ENCODE results near the gene CHID1. TPM values are rescaled to one million over a fixed set of nuclear protein-coding genes. Genes with fewer than 3 reads are reported as not detected.

Gene CHID1
- total and polyA plus RNA-seq, 2 experiments from 2014 or later = 54.1 to 67.3 TPM

GRCh38 chr11:945986-946385 lies 35.4 kb upstream of the CHID1 start:
- peak overlapping the region; percentile 44 for H3K4me2 ChIP-seq
- H2AFZ ChIP-seq = no peak overlapping the region
- DNase-seq (ENCODE audit: low spot score) = peak; percentile 91
- TF ChIP-seq EZH2 (IDR thresholded peaks at IDR 0.05; ENCODE audit: low read depth, unreplicated experiment) (no peak), NANOG (IDR thresholded peaks at IDR 0.05; ENCODE audit: borderline replicate concordance) (no peak), ZNF462 (CRISPR knock-in tag; IDR thresholded peaks at IDR 0.05) (no peak), POLR2AphosphoS5 (IDR thresholded peaks at IDR 0.05; ENCODE audit: low read depth) (no peak), ETS1 (IDR thresholded peaks at IDR 0.05) (no peak), JUNB (IDR thresholded peaks at IDR 0.05; ENCODE audit: unreplicated experiment) (no peak), ZNF114 (CRISPR knock-in tag; IDR thresholded peaks at IDR 0.05) (no peak), STAT1 (IDR thresholded peaks at IDR 0.05; ENCODE audit: unreplicated experiment) (no peak), EZH2phosphoT487 (IDR thresholded peaks at IDR 0.05; ENCODE audit: unreplicated experiment) (no peak), REST (IDR thresholded peaks at IDR 0.05; ENCODE audit: unreplicated experiment) (no peak), CTCF (conservative IDR thresholded peaks at IDR 0.05; ENCODE audit: low read depth in 2 of 2) (no peak), ZNF331 (CRISPR knock-in tag; IDR thresholded peaks at IDR 0.05; ENCODE audit: low read depth) (no peak)
- Mint-ChIP-seq H3K4me3 (peak overlapping the region; percentile 1; the same call in 2 of the 3 replicates), H3K4me1 (peaks cover 50% of the 10 kb centered on the region), H3K27me3 (ENCODE audit: insufficient read depth, low read depth, poor library complexity) (peaks cover 9% of the 10 kb centered on the region), H3K27ac (peak overlapping the region; percentile 10), H3K9me3 (peaks cover 3% of the 10 kb centered on the region; the same call in 2 of the 3 replicates), H3K36me3 (ENCODE audit: low read depth) (peaks cover 34% of the 10 kb centered on the region)
- no peaks in the 10 kb centered on the region for H3K27me3 ChIP-seq (ENCODE audit: insufficient read depth)
- H3K79me2 ChIP-seq (replicated peaks; ENCODE audit: insufficient read depth) = peaks cover 82% of the 10 kb centered on the region
- H3K36me3 ChIP-seq (ENCODE audit: insufficient read depth) = peaks cover 3% of the 10 kb centered on the region; the same call in 1 of the 2 replicates
- peaks cover 50% of the 10 kb centered on the region for H3K4me1 ChIP-seq (ENCODE audit: insufficient read depth)
- ATAC-seq = peak; percentile 51
- no peaks in the 10 kb centered on the region for H3K9me2 ChIP-seq (ENCODE audit: insufficient read depth)
- peak overlapping the region; percentile 87 for H3K27ac ChIP-seq (ENCODE audit: low read depth)
- peak overlapping the region; percentile 21; the same call in 1 of the 2 replicates for H3K4me3 ChIP-seq
- peaks cover 3% of the 10 kb centered on the region; the same call in 1 of the 2 replicates for H3F3A ChIP-seq (replicated peaks; ENCODE audit: low read depth)
- H4K20me1 ChIP-seq (replicated peaks; ENCODE audit: insufficient read depth) = no peaks in the 10 kb centered on the region

Measured in GM23338 (cell line).